ENCODE measurements around the gene ZFYVE9. TPM values are rescaled to one million over a fixed set of nuclear protein-coding genes. Genes with fewer than 3 reads are reported as not detected.
"Not testable (repeated sequence)": the region's sequence is repeated elsewhere in the genome, so short reads cannot be mapped to it uniquely, and the experiment has no call there.

Gene ZFYVE9
- total and polyA plus RNA-seq, 2 of the 8 experiments (the other 6 are each of a cell fraction or from before 2014, with no cell fraction given), result 5.8 to 26.5 TPM

- H2BK20ac ChIP-seq (ENCODE audit: low read length); H2BK5ac ChIP-seq (ENCODE audit: low read depth, low read length); H2AFZ ChIP-seq (ENCODE audit: low read length); H3K14ac ChIP-seq (ENCODE audit: insufficient read length); H4K20me1 ChIP-seq (replicated peaks in 1 of 2; ENCODE audit: control insufficient read depth in 1 of 2, insufficient read depth in 2 of 2, low read length in 2 of 2); H2AK5ac ChIP-seq (ENCODE audit: low read depth, low read length); H3K27me3 ChIP-seq (replicated peaks in 1 of 4; ENCODE audit: control insufficient read depth in 3 of 4, extremely low read depth in 1 of 4, insufficient read depth in 3 of 4, low read length in 3 of 4); H3K79me1 ChIP-seq (ENCODE audit: low read depth, low read length); H3K23me2 ChIP-seq (ENCODE audit: low read depth, low read length); H3K36me3 ChIP-seq (ENCODE audit: control insufficient read depth in 2 of 4, insufficient read depth in 4 of 4, low read length in 3 of 4); H3K9me3 ChIP-seq (ENCODE audit: insufficient read depth in 2 of 2, low read depth in 1 of 2, low read length in 1 of 2); H3K9ac ChIP-seq (replicated peaks in 1 of 4; ENCODE audit: extremely low read depth in 1 of 4, low read depth in 3 of 4, low read length in 3 of 4); FAIRE-seq; H3K4ac ChIP-seq (replicated peaks; ENCODE audit: insufficient read length, low read depth, low read length); H2BK15ac ChIP-seq (ENCODE audit: low read length); H4K5ac ChIP-seq (ENCODE audit: insufficient read length, low read depth, low read length); H3K18ac ChIP-seq (ENCODE audit: extremely low read depth, low read length); H4K91ac ChIP-seq (replicated peaks; ENCODE audit: insufficient read length, low read length); H2BK120ac ChIP-seq (replicated peaks; ENCODE audit: low read depth, low read length); H3K27ac ChIP-seq (ENCODE audit: low read depth, low read length); POLR2A ChIA-PET (ENCODE audit: partially characterized antibody); H3K56ac ChIP-seq (replicated peaks; ENCODE audit: insufficient read length, low read depth, low read length); H3K4me1 ChIP-seq (replicated peaks in 1 of 4; ENCODE audit: control insufficient read depth in 3 of 4, insufficient read depth in 4 of 4, low read length in 3 of 4); H3K4me3 ChIP-seq (ENCODE audit: extremely low read depth in 1 of 4, insufficient read depth in 2 of 4, low read depth in 3 of 4, low read length in 4 of 4); H3K23ac ChIP-seq (ENCODE audit: insufficient read length); H3K4me2 ChIP-seq (ENCODE audit: insufficient read depth in 1 of 2, low read depth in 2 of 2, low read length in 2 of 2); H4K8ac ChIP-seq (ENCODE audit: extremely low read depth, insufficient read depth, low read length); DNase-seq (ENCODE audit: low read depth in 1 of 2, low spot score in 2 of 2); H2BK12ac ChIP-seq (ENCODE audit: low read depth, low read length): not testable (repeated sequence)
- H3K79me2 ChIP-seq (ENCODE audit: control insufficient read depth in 1 of 2, insufficient read depth in 2 of 2, low read length in 2 of 2), result peaks cover 0 to 13% of the 10 kb centered on the region in 2 experiments; a peak in 2 of 4 replicates
- WGBS, 2 experiments (ENCODE audit: extremely low coverage in 1 of 2, insufficient coverage in 1 of 2, insufficient read length in 1 of 2, insufficient replicate concordance in 2 of 2, low coverage in 1 of 2, low lambda C conversion rate in 2 of 2, missing lambda C conversion rate in 1 of 2), result 90% methylated on average over 8 of the region's 8 CpGs; no CpG with 5 or more reads in 1 of the 2 experiments
- CTCF ChIA-PET (ENCODE audit: partially characterized antibody), result interaction anchor here (0.7 to 1.5 kb wide), 2 partner anchors 8 to 49 kb away, joined by 5 to 6 read pairs; no protein-coding TSS in a partner anchor
Measured at GRCh38 chr1:52206686-52207085, 64.8 kb downstream of the ZFYVE9 start.

Data from H1 (cell line).